Heart left ventricle (tissue), 13 donors: ENCODE results near the gene HIPK2.

Experiments
- POLR2A ChIP-seq, 2 donors: fragments of 450-650 bp; IDR thresholded peaks; one replicate each; pipeline ENCODE4 v1.6.1; 2017; ENCODE audit warnings: antibody characterized with exemption in 2 of 2, mild to moderate bottlenecking in 2 of 2, moderate library complexity in 2 of 2
- TF ChIP-seq, protein P1 (sequence below), 12 donors: fragments of 200-600 bp; sonication (generic) in 4 of 12; IDR thresholded peaks; one replicate each; pipeline versions ENCODE4 v1.5.0 to v1.8.0; 2018 to 2022; ENCODE audit warnings: antibody characterized with exemption in 12 of 12, mild to moderate bottlenecking in 5 of 12
- donor health status: ischemic (EF 13 %, LVEDD 7.1; RV severe dilation, severe dysfunction).
- donor health status: DM: no; HTN: yes; CAD: no.
- donor health status: DM: no; HTN: no; CAD: no.
- donor health status: ischemic (EF 25% LVEDD 6.9; RV normal size, moderate dysfunction).
- donor health status: ischemic (EF 25% LVEDD 5.7; RV mildly dilated, moderate dysfunction).
- donor health status: ischemic (EF 35%, LVEDD 5.7; RV mildly dilated, moderate dysfunction).
- donor health status: nonischemic (EF 11% LVEDD 7.7; RV severe dilation, severe dysfunction).
- donor health status: DM: yes; HTN: yes; CAD: no.
- donor health status: PGD.
- donor health status: ischemic (EF 29% LVEDD 5.4; RV normal size, mild dysfunction).
- donor health status: nonischemic (EF 23%, LVEDD 6.1; RV moderate dilation, normal function).

DNA sequence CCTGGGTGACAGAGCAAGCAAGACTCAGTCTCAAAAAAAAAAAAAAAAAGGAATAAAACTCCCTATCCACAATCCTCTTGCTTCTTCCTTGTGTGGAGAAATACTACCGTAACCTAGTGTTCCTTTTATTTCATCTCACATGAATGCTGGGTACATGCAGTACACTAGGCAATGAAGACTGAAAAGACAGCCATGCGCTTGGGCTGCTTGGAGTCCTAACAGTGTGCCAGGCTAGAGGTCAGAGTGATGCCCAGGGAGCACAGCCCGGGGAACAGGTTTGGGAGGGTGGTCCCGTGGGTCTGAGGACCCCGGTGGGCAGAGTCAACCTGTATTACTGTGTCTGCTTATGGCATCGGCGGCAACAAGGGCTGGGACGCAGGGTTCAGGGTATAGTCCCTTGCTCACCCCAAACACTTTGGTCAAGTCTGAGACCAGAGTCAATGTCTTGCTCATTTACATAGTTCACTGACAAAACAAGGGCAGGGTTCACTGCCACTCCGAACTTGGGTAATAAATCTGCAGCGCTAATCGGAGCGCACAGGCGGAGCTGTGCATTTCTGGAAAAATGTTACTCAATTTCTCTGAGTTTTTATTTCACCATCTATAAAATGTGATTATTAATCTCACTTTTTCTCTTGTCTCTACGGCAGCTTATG, 136.3 kb downstream of the HIPK2 start:
- TF ChIP-seq, protein P1, sequence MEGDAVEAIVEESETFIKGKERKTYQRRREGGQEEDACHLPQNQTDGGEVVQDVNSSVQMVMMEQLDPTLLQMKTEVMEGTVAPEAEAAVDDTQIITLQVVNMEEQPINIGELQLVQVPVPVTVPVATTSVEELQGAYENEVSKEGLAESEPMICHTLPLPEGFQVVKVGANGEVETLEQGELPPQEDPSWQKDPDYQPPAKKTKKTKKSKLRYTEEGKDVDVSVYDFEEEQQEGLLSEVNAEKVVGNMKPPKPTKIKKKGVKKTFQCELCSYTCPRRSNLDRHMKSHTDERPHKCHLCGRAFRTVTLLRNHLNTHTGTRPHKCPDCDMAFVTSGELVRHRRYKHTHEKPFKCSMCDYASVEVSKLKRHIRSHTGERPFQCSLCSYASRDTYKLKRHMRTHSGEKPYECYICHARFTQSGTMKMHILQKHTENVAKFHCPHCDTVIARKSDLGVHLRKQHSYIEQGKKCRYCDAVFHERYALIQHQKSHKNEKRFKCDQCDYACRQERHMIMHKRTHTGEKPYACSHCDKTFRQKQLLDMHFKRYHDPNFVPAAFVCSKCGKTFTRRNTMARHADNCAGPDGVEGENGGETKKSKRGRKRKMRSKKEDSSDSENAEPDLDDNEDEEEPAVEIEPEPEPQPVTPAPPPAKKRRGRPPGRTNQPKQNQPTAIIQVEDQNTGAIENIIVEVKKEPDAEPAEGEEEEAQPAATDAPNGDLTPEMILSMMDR (IDR thresholded peaks at IDR 0.05), result no peak
- no peak for TF ChIP-seq POLR2A (IDR thresholded peaks at IDR 0.05)
